Mesothelial cell of epicardium (in vitro differentiated cells): ENCODE data around the gene CCDC71L. TPM values are rescaled to one million over a fixed set of nuclear protein-coding genes. Genes with fewer than 3 reads are reported as not detected.

Experiments
- DNase-seq, 2 experiments: peaks; one replicate each; pipeline ENCODE4 v3.0.0; 2021; ENCODE audit warnings: low spot score in 2 of 2; ENCODE audit not compliant: unreplicated experiment in 2 of 2
- H3K27ac Mint-ChIP-seq: 2 replicates; pipeline ENCODE4 v1.8.0; 2021; ENCODE audit warnings: mixed read lengths
- H3K27me3 Mint-ChIP-seq: 2 replicates; pipeline ENCODE4 v1.8.0; 2021; ENCODE audit warnings: low read depth, mixed read lengths
- H3K36me3 Mint-ChIP-seq: 2 replicates; pipeline ENCODE4 v1.8.0; 2021; ENCODE audit warnings: mixed read lengths
- H3K4me1 Mint-ChIP-seq: 2 replicates; pipeline ENCODE4 v1.8.0; 2021; ENCODE audit warnings: mixed read lengths
- H3K4me3 Mint-ChIP-seq: 2 replicates; pipeline ENCODE4 v1.8.0; 2021; ENCODE audit warnings: mild to moderate bottlenecking, moderate library complexity, mixed read lengths
- H3K9me3 Mint-ChIP-seq: 2 replicates; pipeline ENCODE4 v1.8.0; 2021; ENCODE audit warnings: mixed read lengths
- total RNA-seq: library from RNA; stranded (reverse); gene quantifications from 3 replicates; pipeline ENCODE4 v1.2.1, GENCODE V29; 2021
- TF ChIP-seq, protein P1 (sequence below): fragments of 200-600 bp; sonication (generic); IDR thresholded peaks from one replicate; pipeline ENCODE4 v1.5.0; 2021; ENCODE audit warnings: antibody characterized with exemption; ENCODE audit not compliant: unreplicated experiment

CCDC71L gene
- total RNA-seq, 1 donor from 2014 or later, result 22.5 TPM

DNA sequence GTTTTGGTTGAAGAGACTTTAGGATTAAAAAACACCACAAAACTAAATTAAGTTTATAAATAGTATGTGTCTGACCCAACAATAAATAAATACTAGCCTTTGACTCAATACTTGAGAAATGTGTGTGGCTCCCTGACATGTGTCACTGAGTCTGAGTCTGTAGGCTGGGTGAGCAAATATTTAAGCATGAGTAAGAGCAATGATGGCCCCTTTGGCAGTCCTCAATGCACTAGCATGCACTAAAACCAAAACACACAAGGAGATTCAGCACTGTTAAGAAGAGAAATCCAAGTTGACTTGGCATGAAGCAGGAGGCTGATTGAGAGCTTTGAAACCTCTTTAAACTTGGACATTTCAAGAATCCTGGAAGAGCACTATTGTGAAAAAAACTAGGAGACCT is 37.1 kb downstream of the CCDC71L start:
- no peak for DNase-seq
- H3K36me3 Mint-ChIP-seq, result peaks cover 8% of the 10 kb centered on the region
- no peak overlapping the region for H3K27ac Mint-ChIP-seq
- TF ChIP-seq, protein P1, sequence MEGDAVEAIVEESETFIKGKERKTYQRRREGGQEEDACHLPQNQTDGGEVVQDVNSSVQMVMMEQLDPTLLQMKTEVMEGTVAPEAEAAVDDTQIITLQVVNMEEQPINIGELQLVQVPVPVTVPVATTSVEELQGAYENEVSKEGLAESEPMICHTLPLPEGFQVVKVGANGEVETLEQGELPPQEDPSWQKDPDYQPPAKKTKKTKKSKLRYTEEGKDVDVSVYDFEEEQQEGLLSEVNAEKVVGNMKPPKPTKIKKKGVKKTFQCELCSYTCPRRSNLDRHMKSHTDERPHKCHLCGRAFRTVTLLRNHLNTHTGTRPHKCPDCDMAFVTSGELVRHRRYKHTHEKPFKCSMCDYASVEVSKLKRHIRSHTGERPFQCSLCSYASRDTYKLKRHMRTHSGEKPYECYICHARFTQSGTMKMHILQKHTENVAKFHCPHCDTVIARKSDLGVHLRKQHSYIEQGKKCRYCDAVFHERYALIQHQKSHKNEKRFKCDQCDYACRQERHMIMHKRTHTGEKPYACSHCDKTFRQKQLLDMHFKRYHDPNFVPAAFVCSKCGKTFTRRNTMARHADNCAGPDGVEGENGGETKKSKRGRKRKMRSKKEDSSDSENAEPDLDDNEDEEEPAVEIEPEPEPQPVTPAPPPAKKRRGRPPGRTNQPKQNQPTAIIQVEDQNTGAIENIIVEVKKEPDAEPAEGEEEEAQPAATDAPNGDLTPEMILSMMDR, result no peak
- H3K27me3 Mint-ChIP-seq, result no peaks in the 10 kb centered on the region
- H3K4me1 Mint-ChIP-seq, result peaks cover 11% of the 10 kb centered on the region
- H3K9me3 Mint-ChIP-seq, result peaks cover 44% of the 10 kb centered on the region
- H3K4me3 Mint-ChIP-seq, result no peak overlapping the region

DNA sequence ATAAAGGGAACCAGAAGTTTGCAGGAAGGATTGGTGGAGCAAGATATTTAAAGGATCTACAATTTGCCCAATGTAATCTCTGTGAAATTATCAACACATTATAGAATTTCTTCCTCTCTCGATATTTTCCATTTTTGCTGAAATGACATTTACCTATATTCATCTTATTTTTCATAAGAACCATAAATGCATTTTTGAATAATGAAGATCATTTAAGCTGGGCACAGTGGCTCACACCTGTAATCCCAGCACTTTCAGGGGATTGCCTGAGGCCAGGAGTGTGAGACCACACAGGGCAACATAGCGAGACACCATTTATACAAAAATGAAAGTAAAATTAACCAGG is 37.7 kb downstream of the CCDC71L start:
- peaks cover 8% of the 10 kb centered on the region for H3K36me3 Mint-ChIP-seq
- H3K27ac Mint-ChIP-seq, result no peak overlapping the region
- TF ChIP-seq, protein P1, result no peak
- no peak for DNase-seq
- no peaks in the 10 kb centered on the region for H3K27me3 Mint-ChIP-seq
- H3K4me3 Mint-ChIP-seq, result no peak overlapping the region
- peaks cover 44% of the 10 kb centered on the region for H3K9me3 Mint-ChIP-seq
- H3K4me1 Mint-ChIP-seq, result peaks cover 16% of the 10 kb centered on the region

DNA sequence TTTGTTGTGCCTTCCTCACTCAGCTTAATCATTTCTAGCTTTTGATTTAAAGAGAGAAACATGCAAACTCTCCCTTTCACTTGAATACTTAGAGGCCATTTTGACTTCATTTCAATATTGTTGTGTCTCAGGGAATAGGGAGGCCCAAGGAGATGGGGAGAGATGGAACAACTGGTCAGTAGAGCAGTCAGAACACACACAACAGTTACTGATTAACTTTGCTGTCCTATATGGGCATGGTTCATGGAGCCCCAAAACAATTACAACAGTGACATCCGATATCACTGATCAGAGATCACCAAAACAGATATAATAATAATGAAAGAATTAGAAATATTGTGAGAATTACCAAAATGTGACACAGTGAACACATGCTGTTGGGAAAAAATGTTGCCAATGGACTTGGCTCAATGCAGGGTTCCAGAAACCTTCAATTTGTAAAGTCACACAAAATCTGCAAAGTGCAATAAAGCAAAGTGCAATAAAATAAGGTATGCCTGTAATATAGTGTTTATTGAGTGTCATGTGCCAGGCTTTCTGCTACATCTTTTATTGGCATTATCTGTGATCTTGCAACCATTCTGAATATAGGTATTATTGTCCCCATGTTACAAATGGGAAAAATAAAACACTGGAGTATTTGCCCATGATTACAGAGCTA is 38.2 kb downstream of the CCDC71L start:
- TF ChIP-seq, protein P1, result no peak
- DNase-seq, result no peak
- no peaks in the 10 kb centered on the region for H3K27me3 Mint-ChIP-seq
- peaks cover 21% of the 10 kb centered on the region for H3K4me1 Mint-ChIP-seq
- peaks cover 44% of the 10 kb centered on the region for H3K9me3 Mint-ChIP-seq
- H3K36me3 Mint-ChIP-seq, result peaks cover 8% of the 10 kb centered on the region
- H3K27ac Mint-ChIP-seq, result no peak overlapping the region
- H3K4me3 Mint-ChIP-seq, result no peak overlapping the region

DNA sequence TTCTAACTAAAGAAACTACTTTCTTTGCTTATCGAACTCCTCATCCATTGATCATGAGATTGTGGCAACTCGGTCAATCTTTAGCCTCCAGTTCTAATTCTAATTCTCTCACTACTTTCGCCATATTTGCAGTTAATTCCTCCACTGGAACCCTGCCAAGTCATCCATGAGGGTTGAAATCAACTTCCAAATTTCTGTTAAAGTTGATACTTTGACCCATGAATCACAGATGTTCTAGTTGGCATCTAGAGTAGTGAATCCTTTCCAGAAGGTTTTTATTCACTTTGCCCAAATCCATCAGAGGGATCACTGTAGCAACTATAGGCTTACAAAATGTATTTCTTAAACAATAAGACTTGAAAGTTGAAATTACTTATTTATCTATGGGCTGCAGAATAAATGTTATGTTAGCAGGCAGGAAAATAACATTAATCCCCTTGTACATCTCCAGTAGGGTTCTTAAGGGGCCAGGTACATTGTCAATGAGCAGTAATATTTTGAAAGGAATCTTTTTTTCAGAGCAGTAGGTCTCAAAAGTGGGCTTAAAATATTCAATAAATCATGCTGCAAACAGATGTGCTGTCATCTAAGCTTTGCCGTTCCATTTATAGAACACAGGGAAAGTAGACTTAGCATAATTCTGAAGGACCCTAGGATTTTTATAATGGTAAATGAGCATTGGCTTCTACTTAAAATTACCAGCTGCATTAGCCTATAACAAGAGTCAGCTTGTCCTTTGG is 39.4 kb downstream of the CCDC71L start:
- DNase-seq, result no peak
- Mint-ChIP-seq H3K4me3 (no peak overlapping the region), H3K27me3 (no peaks in the 10 kb centered on the region), H3K4me1 (peaks cover 22% of the 10 kb centered on the region), H3K36me3 (peaks cover 8% of the 10 kb centered on the region), H3K9me3 (peaks cover 44% of the 10 kb centered on the region), H3K27ac (no peak overlapping the region)
- TF ChIP-seq, protein P1, result no peak

DNA sequence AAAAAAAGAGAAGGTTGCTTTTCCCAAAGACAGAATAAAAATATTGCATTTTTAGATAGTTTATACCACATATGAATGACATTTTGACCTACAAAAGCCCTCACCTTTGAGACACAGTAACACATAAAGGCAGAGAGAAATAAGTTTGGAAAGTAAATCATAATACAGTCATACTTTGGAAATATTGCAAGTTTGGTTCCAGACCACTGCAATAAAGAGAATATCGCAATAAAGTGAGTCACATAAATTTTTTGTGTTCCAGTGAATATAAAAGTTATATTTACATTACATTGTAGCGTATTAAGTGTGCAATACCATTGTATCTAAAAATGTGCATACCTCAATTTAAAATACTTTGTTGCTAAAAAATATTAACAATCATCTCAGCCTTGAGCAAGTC is 40.3 kb downstream of the CCDC71L start:
- no peak for DNase-seq
- H3K4me1 Mint-ChIP-seq, result peaks cover 28% of the 10 kb centered on the region
- no peaks in the 10 kb centered on the region for H3K27me3 Mint-ChIP-seq
- H3K9me3 Mint-ChIP-seq, result peaks cover 40% of the 10 kb centered on the region
- no peak overlapping the region for H3K27ac Mint-ChIP-seq
- TF ChIP-seq, protein P1, result no peak
- H3K36me3 Mint-ChIP-seq, result peaks cover 8% of the 10 kb centered on the region
- no peak overlapping the region for H3K4me3 Mint-ChIP-seq
